ENCODE measurements around the gene DSP.

The DSP gene

GRCh38 chr6:7535498-7535897 lies 6.0 kb upstream of the DSP start:
- no peak for DNase-seq

DNA sequence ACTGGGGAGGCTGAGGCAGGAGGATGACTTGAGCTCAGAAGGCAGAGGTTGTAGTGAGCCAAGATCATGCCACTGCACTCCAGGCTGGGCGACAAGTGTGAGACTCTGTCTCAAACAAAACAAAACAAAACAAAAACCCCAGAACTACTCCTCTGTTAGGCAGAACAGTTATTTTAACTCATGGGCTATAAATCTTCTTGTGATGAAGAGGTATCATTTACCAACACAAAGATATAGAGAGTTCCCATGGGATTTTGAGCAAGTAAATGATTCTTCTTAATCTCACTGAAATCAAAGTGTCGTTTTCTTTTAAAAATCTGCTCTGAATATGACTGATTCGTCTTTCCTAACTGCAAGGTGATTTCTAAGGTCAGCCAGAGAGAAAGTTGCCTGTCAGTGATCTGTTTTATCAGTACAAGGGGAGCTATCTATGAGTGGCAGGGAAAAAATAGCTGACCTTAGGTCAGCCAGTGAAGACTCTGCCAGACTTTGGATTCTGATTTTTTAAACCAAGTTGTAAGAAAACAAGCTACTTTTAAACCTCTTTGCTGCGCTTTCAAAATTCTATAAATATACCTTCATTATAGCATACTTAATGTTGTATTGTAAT lies 3.8 kb upstream of the DSP start:
- DNase-seq: no peak

GRCh38 chr6:7538484-7538883 lies 3.0 kb upstream of the DSP start:
- no peak for DNase-seq

DNA sequence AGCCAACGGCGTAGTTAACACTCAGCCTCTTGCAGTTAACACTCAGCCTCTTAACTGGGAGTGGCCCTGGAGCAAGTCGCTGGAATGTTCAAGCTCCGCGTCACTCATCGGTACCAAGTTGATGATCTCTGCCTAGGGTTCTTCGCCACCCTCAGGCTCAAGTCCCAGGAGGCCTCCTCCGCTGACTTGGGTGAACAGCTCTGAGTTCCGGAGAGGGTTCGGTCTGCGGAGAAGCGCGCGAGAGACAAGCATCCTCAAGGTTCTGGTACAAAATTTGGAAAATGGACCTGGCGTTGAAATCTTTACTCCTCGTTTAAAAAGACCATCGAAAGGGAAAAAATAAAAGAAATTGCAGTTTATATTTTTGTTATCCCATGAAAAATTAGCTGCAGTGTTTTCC lies 876 bp upstream of the DSP start:
- DNase-seq: no peak

- no peak for DNase-seq
Observed at GRCh38 chr6:7542065-7542873, 798 bp downstream of the DSP start.

GRCh38 chr6:7542874-7543624 lies 1.6 kb downstream of the DSP start:
- DNase-seq: no peak

GRCh38 chr6:7543789-7544424 lies 2.4 kb downstream of the DSP start:
- no peak for DNase-seq

DNA sequence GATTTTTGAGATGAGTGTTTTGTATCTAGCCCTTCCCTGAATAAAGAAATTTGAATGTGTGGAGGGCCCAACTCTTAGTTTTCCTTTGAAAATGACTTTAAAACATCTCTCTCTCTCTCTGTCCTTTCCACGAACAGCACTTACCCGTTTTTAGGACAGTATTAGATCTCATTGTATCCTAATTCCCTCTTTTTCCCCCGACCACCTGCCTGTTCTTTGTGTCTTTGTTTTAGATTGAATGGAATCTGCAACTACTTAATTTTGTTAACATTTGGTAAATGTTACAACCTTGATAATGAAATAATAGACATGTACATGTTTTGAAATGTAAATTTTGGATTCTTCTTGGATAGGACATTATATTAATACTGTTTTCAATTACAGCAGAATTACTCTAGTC lies 3.1 kb downstream of the DSP start:
- no peak for DNase-seq

DNA sequence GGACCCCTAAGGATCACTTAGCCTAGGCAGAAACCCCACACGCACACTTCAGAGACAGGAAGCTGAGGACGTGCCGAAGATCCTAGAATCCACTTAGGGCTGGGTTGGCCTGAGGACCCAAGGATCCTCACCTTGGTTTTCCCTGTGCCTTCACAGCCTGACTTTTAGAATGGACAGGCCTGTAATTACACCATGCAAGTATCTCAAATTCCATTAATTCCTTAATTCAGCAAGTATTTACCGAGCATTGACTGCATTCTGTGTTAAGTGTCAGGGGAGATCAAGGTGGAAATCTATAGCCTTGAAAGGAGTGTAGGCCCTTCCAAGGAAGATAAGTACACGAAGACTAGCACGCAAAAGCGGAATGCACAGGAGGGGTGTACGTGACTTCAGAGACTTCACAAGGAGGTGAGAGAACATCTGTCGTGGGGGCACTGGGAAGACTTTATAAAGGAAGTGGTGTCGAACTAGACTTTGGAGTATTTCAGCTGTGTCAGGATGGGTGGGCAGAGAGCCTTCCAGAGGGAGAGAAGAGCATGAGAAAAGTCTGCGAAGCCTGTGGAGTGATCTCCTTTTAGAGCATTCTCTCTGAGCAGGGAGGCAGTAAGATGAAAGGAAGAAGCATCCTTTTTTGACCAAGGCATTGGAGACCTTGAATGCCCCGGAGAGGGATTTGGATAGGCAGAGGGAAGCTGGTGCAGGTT lies 4.0 kb downstream of the DSP start:
- DNase-seq: no peak

DNA sequence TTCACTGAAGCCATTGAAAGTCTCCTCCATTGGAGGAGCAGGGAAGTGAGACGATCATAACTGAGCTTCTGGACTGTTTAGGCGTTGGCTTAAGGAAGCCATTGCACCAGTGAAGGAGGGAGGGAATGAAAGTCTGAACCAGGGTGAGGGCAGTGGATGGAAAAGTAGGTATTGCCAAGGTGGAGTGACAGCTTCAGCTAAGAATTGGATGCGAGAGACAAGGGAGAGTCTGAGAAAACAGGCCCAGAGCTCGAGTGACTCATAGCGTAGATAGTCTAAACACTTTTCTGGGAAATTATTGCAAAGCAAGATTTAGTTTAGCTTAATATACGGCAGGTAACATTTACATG lies 4.5 kb downstream of the DSP start:
- no peak for DNase-seq

- DNase-seq: no peak
Observed at GRCh38 chr6:7546383-7546782, 4.9 kb downstream of the DSP start.

- no peak for DNase-seq
Observed at GRCh38 chr6:7546896-7547295, 5.4 kb downstream of the DSP start.

DNA sequence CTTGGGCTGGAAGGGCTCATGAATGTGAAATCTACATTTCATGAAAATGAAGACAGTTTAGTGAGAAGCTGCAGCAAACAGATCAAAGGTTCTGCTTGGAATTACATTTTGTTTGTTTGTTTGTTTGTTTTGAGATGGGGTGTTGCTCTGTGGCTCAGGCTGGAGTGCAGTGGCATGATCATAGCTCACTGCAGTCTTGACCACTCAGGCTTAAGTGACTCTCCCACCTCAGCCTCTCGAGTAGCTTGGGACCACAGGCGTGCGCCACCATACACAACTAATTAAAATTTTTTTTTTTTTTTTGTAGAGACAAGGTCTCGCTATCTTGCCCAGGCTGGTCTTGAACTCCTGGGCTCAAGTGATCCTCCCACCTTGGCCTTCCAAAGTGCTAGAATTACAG lies 5.8 kb downstream of the DSP start:
- no peak for DNase-seq

DNA sequence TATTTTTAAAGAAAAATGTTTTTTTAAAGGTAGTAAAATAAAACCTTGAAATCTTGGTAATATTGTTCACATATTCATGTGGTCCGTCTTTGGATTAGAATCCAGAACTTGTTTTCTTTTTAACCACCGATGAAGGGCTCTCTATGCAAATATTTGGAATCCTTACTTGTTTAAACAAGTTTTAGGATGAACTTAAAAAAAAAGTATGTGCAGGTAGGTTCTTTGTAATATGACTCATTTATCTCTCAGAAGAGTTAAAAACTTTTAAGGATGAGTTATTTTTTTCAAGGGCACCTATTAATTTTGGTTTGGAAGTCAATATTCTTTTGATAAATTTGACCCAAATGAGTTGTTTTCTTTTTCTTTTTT lies 8.9 kb downstream of the DSP start:
- DNase-seq: no peak

GRCh38 chr6:7554533-7555275 lies 13.2 kb downstream of the DSP start:
- DNase-seq: no peak

DNA sequence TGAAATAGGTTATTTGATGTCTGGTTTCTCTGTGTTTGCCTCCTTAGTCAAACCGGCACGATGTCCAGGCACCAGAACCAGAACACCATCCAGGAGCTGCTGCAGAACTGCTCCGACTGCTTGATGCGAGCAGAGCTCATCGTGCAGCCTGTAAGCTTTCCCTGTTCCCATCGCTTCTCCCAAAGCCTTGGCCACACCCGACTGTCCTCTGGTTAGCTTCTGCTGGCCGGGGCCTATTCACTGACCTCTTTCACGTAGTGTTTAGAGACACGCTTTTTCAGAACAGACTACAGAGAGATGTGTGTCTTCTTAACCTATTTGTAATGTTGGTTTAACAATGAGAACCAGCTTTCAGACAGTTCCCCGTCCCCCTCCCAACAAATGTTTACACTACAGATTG lies 14.2 kb downstream of the DSP start:
- DNase-seq: no peak

- DNase-seq: no peak
Observed at GRCh38 chr6:7556394-7557106, 15.1 kb downstream of the DSP start.

GRCh38 chr6:7557652-7558051 lies 16.2 kb downstream of the DSP start:
- DNase-seq: no peak

DNA sequence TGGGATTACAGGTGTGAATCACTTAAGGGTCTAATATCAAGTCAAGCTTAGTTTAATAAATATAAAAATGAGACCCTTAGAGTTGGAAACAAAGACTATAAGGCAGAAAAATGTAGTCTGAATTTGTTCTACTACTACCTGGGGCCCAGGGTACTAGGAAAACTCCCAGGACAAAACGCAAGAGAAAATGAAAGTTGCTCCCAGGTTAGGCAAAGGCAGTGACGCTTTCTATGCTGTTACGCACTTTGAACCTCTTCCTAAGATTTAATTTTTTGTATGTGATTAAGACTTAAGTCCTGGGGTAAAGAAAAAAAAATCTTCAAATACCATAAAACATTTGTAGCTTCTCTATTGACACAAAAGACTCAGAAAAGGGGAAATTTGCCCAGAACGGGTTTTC lies 17.3 kb downstream of the DSP start:
- no peak for DNase-seq

DNA sequence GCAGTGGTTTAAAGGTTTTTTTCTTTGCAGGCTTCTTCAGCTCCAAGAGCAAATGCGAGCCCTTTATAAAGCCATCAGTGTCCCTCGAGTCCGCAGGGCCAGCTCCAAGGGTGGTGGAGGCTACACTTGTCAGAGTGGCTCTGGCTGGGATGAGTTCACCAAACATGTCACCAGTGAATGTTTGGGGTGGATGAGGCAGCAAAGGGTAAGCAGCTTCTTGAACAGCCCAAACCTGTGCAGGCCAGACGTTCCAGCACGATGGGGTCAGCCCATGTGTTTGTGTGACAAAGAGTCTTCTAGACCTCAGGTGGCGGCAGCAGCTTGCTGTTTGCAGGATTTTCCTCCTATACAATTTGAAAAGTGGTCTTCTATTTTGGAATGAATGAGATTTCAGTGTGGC lies 17.7 kb downstream of the DSP start:
- no peak for DNase-seq

- DNase-seq: no peak
Observed at GRCh38 chr6:7559651-7560385, 18.3 kb downstream of the DSP start.
